Vagina (tissue), 2 donors: Measurements from ENCODE around the gene AGBL1. TPM values are rescaled to one million over a fixed set of nuclear protein-coding genes. Genes with fewer than 3 reads are reported as not detected.

Experiments
- DNase-seq, 2 donors: peaks; one replicate each; pipeline ENCODE4 v3.0.0-alpha.2; 2017; ENCODE audit errors: extremely low spot score in 2 of 2
- H3K27ac ChIP-seq: fragments of 200-600 bp; sonication (generic); one replicate; pipeline ENCODE4 v1.5.1; 2019
- H3K27me3 ChIP-seq: fragments of 200-600 bp; sonication (generic); one replicate; pipeline ENCODE4 v1.5.1; 2019
- H3K36me3 ChIP-seq, 2 donors: fragments of 200-600 bp; sonication (generic); one replicate each; pipeline ENCODE4 v1.5.1; 2017 to 2019
- H3K4me1 ChIP-seq: fragments of 200-600 bp; sonication (generic); one replicate; pipeline ENCODE4 v1.5.1; 2019
- H3K4me3 ChIP-seq, 2 donors: fragments of 200-600 bp; sonication (generic); 1 replicate in 1 of 2; 2 replicates in 1 of 2; pipeline ENCODE4 v1.5.1; 2016 to 2019
- H3K9me3 ChIP-seq: fragments of 200-600 bp; sonication (generic); one replicate; pipeline ENCODE4 v1.5.1; 2019
- POLR2A ChIP-seq, 2 donors: fragments of 450-650 bp; IDR thresholded peaks; one replicate each; pipeline ENCODE4 v1.6.1; 2017; ENCODE audit warnings: antibody characterized with exemption in 2 of 2, mild to moderate bottlenecking in 2 of 2, moderate library complexity in 2 of 2
- POLR2AphosphoS5 ChIP-seq, 2 donors: sonication (generic); formaldehyde crosslinking; IDR thresholded peaks; one replicate each; pipeline ENCODE4 v1.9.0; 2017; ENCODE audit warnings: antibody characterized with exemption in 2 of 2, mild to moderate bottlenecking in 2 of 2, low read depth in 1 of 2; ENCODE audit not compliant: insufficient read depth in 1 of 2
- intact Hi-C: fragments of 100-400 bp; cut with DNase I; formaldehyde crosslinking; loops from one replicate; pipeline ENCODE4 v1.15.1; 2023
- total RNA-seq: library from RNA; depleted of rRNA; stranded (reverse); fragments of >200 nt; gene quantifications from one replicate; pipeline ENCODE4 v1.2.3, GENCODE V29; 2016
- TF ChIP-seq, protein P1 (sequence below), 3 experiments: fragments of 450-650 bp in 2 of 3; fragments of 200-600 bp in 1 of 3; sonication (generic) in 1 of 3; IDR thresholded peaks; one replicate each; pipeline ENCODE4 v1.5.1; 2017 to 2019; ENCODE audit warnings: antibody characterized with exemption in 3 of 3, mild to moderate bottlenecking in 2 of 3, moderate library complexity in 2 of 3

AGBL1 gene
- total RNA-seq, 1 donor from 2014 or later = not detected

DNA sequence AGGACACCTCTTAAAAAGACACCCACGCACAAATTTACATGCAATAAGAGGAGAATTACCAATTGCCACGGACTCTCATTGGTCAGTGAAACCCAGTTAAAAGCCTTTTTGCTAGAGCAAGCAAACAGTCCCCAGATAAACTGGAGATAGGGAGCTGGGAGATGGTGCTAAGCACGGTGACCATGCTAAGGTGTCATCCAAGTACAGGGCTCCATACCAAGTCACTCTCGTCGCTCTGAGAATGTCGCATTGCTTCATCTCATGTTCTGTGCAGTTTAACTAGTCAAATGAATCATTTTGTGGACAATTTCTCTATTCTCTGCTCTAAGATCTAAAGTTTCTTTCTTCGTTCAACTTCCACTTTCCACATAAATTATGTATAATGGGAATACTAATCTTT, 581.9 kb downstream of the AGBL1 start:
- Histone ChIP-seq H3K27ac (no peak overlapping the region), H3K4me3 (no peak overlapping the region), H3K9me3 (no peaks in the 10 kb centered on the region), H3K36me3 (no peaks in the 10 kb centered on the region), H3K4me1 (no peaks in the 10 kb centered on the region), H3K27me3 (no peaks in the 10 kb centered on the region)
- TF ChIP-seq, protein P1, sequence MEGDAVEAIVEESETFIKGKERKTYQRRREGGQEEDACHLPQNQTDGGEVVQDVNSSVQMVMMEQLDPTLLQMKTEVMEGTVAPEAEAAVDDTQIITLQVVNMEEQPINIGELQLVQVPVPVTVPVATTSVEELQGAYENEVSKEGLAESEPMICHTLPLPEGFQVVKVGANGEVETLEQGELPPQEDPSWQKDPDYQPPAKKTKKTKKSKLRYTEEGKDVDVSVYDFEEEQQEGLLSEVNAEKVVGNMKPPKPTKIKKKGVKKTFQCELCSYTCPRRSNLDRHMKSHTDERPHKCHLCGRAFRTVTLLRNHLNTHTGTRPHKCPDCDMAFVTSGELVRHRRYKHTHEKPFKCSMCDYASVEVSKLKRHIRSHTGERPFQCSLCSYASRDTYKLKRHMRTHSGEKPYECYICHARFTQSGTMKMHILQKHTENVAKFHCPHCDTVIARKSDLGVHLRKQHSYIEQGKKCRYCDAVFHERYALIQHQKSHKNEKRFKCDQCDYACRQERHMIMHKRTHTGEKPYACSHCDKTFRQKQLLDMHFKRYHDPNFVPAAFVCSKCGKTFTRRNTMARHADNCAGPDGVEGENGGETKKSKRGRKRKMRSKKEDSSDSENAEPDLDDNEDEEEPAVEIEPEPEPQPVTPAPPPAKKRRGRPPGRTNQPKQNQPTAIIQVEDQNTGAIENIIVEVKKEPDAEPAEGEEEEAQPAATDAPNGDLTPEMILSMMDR (IDR thresholded peaks at IDR 0.05) = no peak
- TF ChIP-seq POLR2AphosphoS5 (IDR thresholded peaks at IDR 0.05; ENCODE audit: insufficient read depth in 1 of 2, low read depth in 1 of 2) (no peak), POLR2A (IDR thresholded peaks at IDR 0.05) (no peak)
- intact Hi-C loops = no loop called here
- no peak for DNase-seq

DNA sequence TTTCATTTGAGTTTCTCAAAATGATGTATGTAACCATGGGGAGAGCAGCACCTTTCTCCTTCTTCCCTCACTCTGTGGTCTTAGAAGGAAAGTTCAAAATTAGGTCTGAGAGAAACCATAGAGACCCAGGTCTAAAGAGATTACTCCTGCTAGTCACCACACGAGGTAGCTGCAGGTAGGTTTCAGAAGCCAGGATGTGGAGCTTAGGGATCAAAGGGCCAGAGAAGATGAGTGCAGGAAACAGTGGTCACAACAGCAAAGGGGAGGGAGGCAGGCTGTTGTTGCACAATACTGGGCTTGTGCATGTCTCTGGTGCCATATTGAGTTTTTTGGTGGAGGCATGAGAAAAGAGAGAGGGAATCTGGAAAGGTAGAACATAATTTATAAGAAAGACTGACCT, 583.6 kb downstream of the AGBL1 start:
- H3K36me3 ChIP-seq = no peaks in the 10 kb centered on the region
- no peak overlapping the region for H3K4me3 ChIP-seq
- H3K4me1 ChIP-seq = no peaks in the 10 kb centered on the region
- DNase-seq = no peak
- no peaks in the 10 kb centered on the region for H3K9me3 ChIP-seq
- TF ChIP-seq, protein P1 (IDR thresholded peaks at IDR 0.05) = no peak
- no peak for TF ChIP-seq POLR2A (IDR thresholded peaks at IDR 0.05)
- H3K27me3 ChIP-seq = no peaks in the 10 kb centered on the region
- H3K27ac ChIP-seq = no peak overlapping the region
- intact Hi-C loops = no loop called here

DNA sequence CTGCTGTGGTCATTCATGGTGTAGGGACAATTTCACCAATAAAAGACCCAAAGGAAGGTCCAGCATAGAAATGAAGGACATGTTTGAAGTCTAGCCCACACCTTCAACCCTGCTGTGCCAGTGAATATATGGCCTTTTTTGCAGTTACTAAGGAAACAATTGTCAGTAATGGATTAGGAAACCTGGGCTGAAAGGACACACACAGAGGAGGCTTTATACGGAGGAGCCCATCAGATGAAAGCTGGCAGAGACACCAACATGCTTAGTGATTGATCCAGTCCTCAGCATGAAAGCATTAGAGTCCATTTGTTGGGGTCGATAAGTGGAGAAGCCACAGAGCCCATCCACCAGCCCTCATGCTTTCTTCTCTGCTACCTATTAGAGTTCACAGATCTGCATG, 584.3 kb downstream of the AGBL1 start:
- Histone ChIP-seq H3K4me1 (no peaks in the 10 kb centered on the region), H3K9me3 (no peaks in the 10 kb centered on the region), H3K27me3 (no peaks in the 10 kb centered on the region), H3K27ac (no peak overlapping the region), H3K4me3 (no peak overlapping the region), H3K36me3 (no peaks in the 10 kb centered on the region)
- DNase-seq = no peak
- TF ChIP-seq, protein P1 (IDR thresholded peaks at IDR 0.05) = no peak
- no peak for TF ChIP-seq POLR2A (IDR thresholded peaks at IDR 0.05)
- intact Hi-C loops = no loop called here

DNA sequence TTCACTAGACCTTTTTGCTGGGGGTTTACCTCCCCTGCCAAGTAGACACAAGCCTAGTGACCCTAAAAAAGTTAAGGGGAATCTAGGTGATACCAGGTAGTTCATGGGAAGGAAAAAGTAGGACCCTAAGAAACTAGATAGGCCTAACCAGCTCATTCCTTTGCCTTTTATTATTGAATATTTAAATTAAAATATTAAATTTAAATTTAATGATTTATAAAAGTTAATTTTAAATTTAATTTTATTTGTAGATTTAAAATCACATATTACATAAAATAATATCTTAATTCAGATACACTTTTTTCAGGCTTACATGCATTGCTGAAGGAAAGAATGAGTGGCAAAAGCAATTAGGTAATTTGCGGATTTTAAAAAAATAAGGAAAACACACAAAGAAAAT, 584.9 kb downstream of the AGBL1 start:
- Histone ChIP-seq H3K27ac (no peak overlapping the region), H3K27me3 (no peaks in the 10 kb centered on the region), H3K9me3 (no peaks in the 10 kb centered on the region), H3K4me1 (no peaks in the 10 kb centered on the region), H3K36me3 (no peaks in the 10 kb centered on the region), H3K4me3 (no peak overlapping the region)
- intact Hi-C loops = no loop called here
- DNase-seq = no peak
- no peak for TF ChIP-seq POLR2A (IDR thresholded peaks at IDR 0.05)
- TF ChIP-seq, protein P1 (IDR thresholded peaks at IDR 0.05) = no peak
- no peak for TF ChIP-seq POLR2AphosphoS5 (IDR thresholded peaks at IDR 0.05; ENCODE audit: insufficient read depth in 1 of 2, low read depth in 1 of 2)

DNA sequence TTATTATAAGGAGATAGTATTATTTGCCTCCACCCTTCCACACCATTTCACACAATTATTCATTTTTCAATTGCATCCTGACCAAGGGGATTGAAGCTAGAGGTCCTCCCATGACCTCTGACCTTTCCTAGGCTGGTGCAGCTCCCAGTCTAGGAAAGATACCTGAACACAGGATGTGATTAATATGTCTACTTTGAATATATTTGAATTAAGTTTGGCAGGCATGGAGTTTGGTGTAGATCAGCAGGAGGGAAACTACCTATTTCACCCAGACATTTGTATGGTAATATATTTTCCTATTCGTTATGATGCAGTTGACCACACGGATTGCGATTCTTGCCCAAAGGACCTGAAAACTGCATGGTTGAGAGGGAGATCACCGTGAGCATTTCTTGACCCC, 596.3 kb downstream of the AGBL1 start:
- TF ChIP-seq POLR2AphosphoS5 (IDR thresholded peaks at IDR 0.05; ENCODE audit: insufficient read depth in 1 of 2, low read depth in 1 of 2) (no peak), POLR2A (IDR thresholded peaks at IDR 0.05) (no peak)
- TF ChIP-seq, protein P1 (IDR thresholded peaks at IDR 0.05) = no peak
- no peak overlapping the region for H3K4me3 ChIP-seq
- intact Hi-C loops = no loop called here
- H3K36me3 ChIP-seq = no peaks in the 10 kb centered on the region
- no peaks in the 10 kb centered on the region for H3K4me1 ChIP-seq
- no peak for DNase-seq
- no peaks in the 10 kb centered on the region for H3K27me3 ChIP-seq
- no peak overlapping the region for H3K27ac ChIP-seq
- H3K9me3 ChIP-seq = no peaks in the 10 kb centered on the region
